GM21786 (cell line): ENCODE measurements around the gene FGL2.
"Not testable (repeated sequence)": the region's sequence is repeated elsewhere in the genome, so short reads cannot be mapped to it uniquely, and the experiment has no call there.

ENCODE experiments used
- ATAC-seq: cut with Tn5 transposase; IDR thresholded peaks from one replicate; pipeline ENCODE4 v1.9.1; 2021; ENCODE audit not compliant: unreplicated experiment

FGL2 gene

GRCh38 chr7:77199013-77199966, at the start of gene FGL2:
Gene FGL2 (minus strand): TSS chr7:77199819. CDS start chr7:77199793, 26 bp downstream.
- no peak for ATAC-seq

- ATAC-seq, result no peak
Observed at GRCh38 chr7:77248154-77248553, 48.5 kb upstream of the FGL2 start.

GRCh38 chr7:77247206-77247850, 47.7 kb upstream of the FGL2 start:
- ATAC-seq, result peak; percentile 83

- ATAC-seq, result no peak
Observed at GRCh38 chr7:77246026-77246640, 46.5 kb upstream of the FGL2 start.

- ATAC-seq, result no peak
Observed at GRCh38 chr7:77245015-77245755, 45.6 kb upstream of the FGL2 start.

- no peak for ATAC-seq
Observed at GRCh38 chr7:77244222-77244934, 44.8 kb upstream of the FGL2 start.

- ATAC-seq, result no peak
Observed at GRCh38 chr7:77242554-77242953, 42.9 kb upstream of the FGL2 start.

GRCh38 chr7:77242068-77242467, 42.4 kb upstream of the FGL2 start:
- ATAC-seq, result no peak

GRCh38 chr7:77239471-77239870, 39.9 kb upstream of the FGL2 start:
- no peak for ATAC-seq

- no peak for ATAC-seq
Observed at GRCh38 chr7:77238703-77239136, 39.1 kb upstream of the FGL2 start.

- ATAC-seq, result no peak
Observed at GRCh38 chr7:77235276-77235675, 35.7 kb upstream of the FGL2 start.

- no peak for ATAC-seq
Observed at GRCh38 chr7:77232467-77232866, 32.8 kb upstream of the FGL2 start.

GRCh38 chr7:77228795-77229194, 29.2 kb upstream of the FGL2 start:
- ATAC-seq, result not testable (repeated sequence)

- no peak for ATAC-seq
Observed at GRCh38 chr7:77226357-77226839, 26.8 kb upstream of the FGL2 start.

GRCh38 chr7:77223261-77223660, 23.6 kb upstream of the FGL2 start:
- no peak for ATAC-seq

GRCh38 chr7:77222819-77223218, 23.2 kb upstream of the FGL2 start:
- no peak for ATAC-seq

GRCh38 chr7:77222065-77222464, 22.4 kb upstream of the FGL2 start:
- ATAC-seq, result no peak

GRCh38 chr7:77219701-77220331, 20.2 kb upstream of the FGL2 start:
- ATAC-seq, result not testable (repeated sequence)

GRCh38 chr7:77217474-77218185, 18.0 kb upstream of the FGL2 start:
- no peak for ATAC-seq
